HCT116 (cell line): ENCODE data around the gene ANKIB1. TPM values are rescaled to one million over a fixed set of nuclear protein-coding genes. Genes with fewer than 3 reads are reported as not detected.

Source experiments
- ATAC-seq: fragments of 200-7000 bp; cut with Tn5 transposase; 2 replicates; pipeline ENCODE4 v1.9.1; 2020; ENCODE audit warnings: mild to moderate bottlenecking, moderate library complexity
- BruUV-seq: library from RNA; stranded (reverse); fragments of 400-500 nt; replicated peaks from 2 replicates; lab custom pipeline; 2021; lab: Mats Ljungman, UMichigan
- CTCF ChIA-PET: fragments of 300-600 bp; sonication (Branson Sonifier 250); formaldehyde crosslinking; loops from one replicate; lab custom pipeline; 2021; ENCODE audit warnings: antibody characterized with exemption; lab: Charles Lee
- POLR2A ChIA-PET: fragments of 300-600, 350-600 bp; sonication (Branson Sonifier 250); formaldehyde crosslinking; loops from one replicate; lab custom pipeline; 2021; ENCODE audit warnings: antibody characterized with exemption; lab: Charles Lee
- RAD21 ChIA-PET, 2 experiments: fragments of 300-600 bp; sonication (Branson Sonifier 250); formaldehyde crosslinking; loops; one replicate each; lab custom pipeline; 2023; ENCODE audit warnings: low total read pairs in 2 of 2; ENCODE audit not compliant: uncharacterized antibody in 2 of 2, unreplicated experiment in 2 of 2, low non-redundant PET in 1 of 2; lab: Charles Lee
- DNase-seq: peaks from one replicate; pipeline ENCODE4 v3.0.0-alpha.2; 2010; ENCODE audit warnings: low read depth, low spot score
- H2AFZ ChIP-seq: fragments of 200-600 bp; shearing (Covaris generic), sonication (generic); 2 replicates; pipeline ENCODE4 v1.6.1; 2017; ENCODE audit warnings: low read depth, mixed run types, mixed read lengths, antibody characterized with exemption, low read length; ENCODE audit not compliant: poor library complexity, severe bottlenecking
- H3K27ac ChIP-seq: 2 replicates; pipeline ENCODE4 v1.5.1; 2012; ENCODE audit warnings: low read depth, low read length
- H3K27me3 ChIP-seq: fragments of 200-600 bp; sonication (generic); 2 replicates; pipeline ENCODE4 v1.6.1; 2016; ENCODE audit warnings: mixed run types, low read length, mixed read lengths; ENCODE audit not compliant: insufficient read depth
- H3K36me3 ChIP-seq, 2 experiments: fragments of 200-500 bp in 1 of 2; fragments of 200-600 bp in 1 of 2; sonication (Bioruptor generic) in 1 of 2; sonication (generic) in 1 of 2; 2 replicates each; pipeline versions ENCODE4 v1.5.1 to v1.6.1; 2014 to 2016; ENCODE audit warnings: low read length in 2 of 2, inconsistent platforms in 1 of 2, mixed read lengths in 1 of 2, mixed run types in 1 of 2; ENCODE audit not compliant: insufficient read depth in 2 of 2, control insufficient read depth in 1 of 2
- H3K4me1 ChIP-seq, 2 experiments: fragments of 200-600 bp in 1 of 2; sonication (generic) in 1 of 2; 2 replicates each; pipeline versions ENCODE4 v1.5.1 to v1.6.1; 2012 to 2017; ENCODE audit warnings: low read length in 2 of 2, inconsistent platforms in 1 of 2, mild to moderate bottlenecking in 1 of 2, mixed read lengths in 1 of 2, mixed run types in 1 of 2, moderate library complexity in 1 of 2; ENCODE audit not compliant: insufficient read depth in 2 of 2, control insufficient read depth in 1 of 2
- H3K4me2 ChIP-seq: fragments of 200-600 bp; sonication (generic); 2 replicates; pipeline ENCODE4 v1.6.1; 2017; ENCODE audit warnings: mixed run types, low read length, mixed read lengths
- H3K4me3 ChIP-seq, 2 experiments: fragments of 200-600 bp in 1 of 2; sonication (generic) in 1 of 2; replicated peaks in 1 of 2; 2 replicates each; pipeline ENCODE4 v1.5.1; 2011 to 2016; ENCODE audit warnings: low read length in 2 of 2, control low read depth in 1 of 2, low read depth in 1 of 2, mild to moderate bottlenecking in 1 of 2, mixed read lengths in 1 of 2, mixed run types in 1 of 2
- H3K79me2 ChIP-seq: fragments of 200-600 bp; sonication (generic); 2 replicates; pipeline ENCODE4 v1.6.1; 2017; ENCODE audit warnings: mild to moderate bottlenecking, mixed run types, low read length, moderate library complexity, mixed read lengths; ENCODE audit not compliant: insufficient read depth
- H3K9ac ChIP-seq: fragments of 200-600 bp; sonication (generic); 2 replicates; pipeline ENCODE4 v1.6.1; 2016; ENCODE audit warnings: low read length, mixed read lengths
- H3K9me2 ChIP-seq: fragments of 200-600 bp; sonication (generic), shearing (Covaris generic); 2 replicates; pipeline ENCODE4 v1.6.1; 2017; ENCODE audit warnings: mixed run types, mild to moderate bottlenecking, moderate library complexity; ENCODE audit not compliant: insufficient read depth
- H3K9me3 ChIP-seq, 2 experiments: fragments of 200-500 bp in 1 of 2; fragments of 200-600 bp in 1 of 2; sonication (Bioruptor generic) in 1 of 2; sonication (generic) in 1 of 2; 2 replicates each; pipeline ENCODE4 v1.6.1; 2014 to 2017; ENCODE audit warnings: low read length in 2 of 2, mixed read lengths in 2 of 2, inconsistent platforms in 1 of 2, low read depth in 1 of 2, mild to moderate bottlenecking in 1 of 2, mixed run types in 1 of 2, moderate library complexity in 1 of 2; ENCODE audit not compliant: control insufficient read depth in 1 of 2, insufficient read depth in 1 of 2
- H4K20me1 ChIP-seq: fragments of 200-600 bp; sonication (generic), shearing (Covaris generic); 2 replicates; pipeline ENCODE4 v1.6.1; 2017; ENCODE audit warnings: mixed run types, mild to moderate bottlenecking, moderate library complexity; ENCODE audit not compliant: insufficient read depth
- ATF3 ChIP-seq: IDR thresholded peaks from 2 replicates; pipeline ENCODE4 v1.6.1; 2012
- CBX3 ChIP-seq: IDR thresholded peaks from 2 replicates; pipeline ENCODE4 v1.6.1; 2012; ENCODE audit warnings: low read depth
- CEBPB ChIP-seq: IDR thresholded peaks from 2 replicates; pipeline ENCODE4 v1.6.1; 2012; ENCODE audit warnings: low read depth
- EZH2 ChIP-seq: fragments of 200-600 bp; sonication (generic); IDR thresholded peaks from 2 replicates; pipeline ENCODE4 v1.6.1; 2017; ENCODE audit warnings: antibody characterized with exemption, mixed run types
- EZH2phosphoT487 ChIP-seq: fragments of 200-600 bp; IDR thresholded peaks from 2 replicates; pipeline ENCODE4 v1.6.1; 2018; ENCODE audit warnings: antibody characterized with exemption, borderline replicate concordance
- REST ChIP-seq: IDR thresholded peaks from 2 replicates; pipeline ENCODE4 v1.6.1; 2012; ENCODE audit warnings: low read depth
- SIN3A ChIP-seq: IDR thresholded peaks from 2 replicates; pipeline ENCODE4 v1.6.1; 2012; ENCODE audit warnings: low read depth
- TCF7L2 ChIP-seq: IDR thresholded peaks from 2 replicates; pipeline ENCODE4 v1.7.0; 2011; ENCODE audit warnings: borderline replicate concordance, inconsistent platforms; ENCODE audit not compliant: insufficient read depth, insufficient read length; ENCODE audit errors: extremely low read depth
- ZBTB33 ChIP-seq: IDR thresholded peaks from 2 replicates; pipeline ENCODE4 v1.6.1; 2011; ENCODE audit warnings: mild to moderate bottlenecking, low read length, moderate library complexity; ENCODE audit not compliant: insufficient replicate concordance; ENCODE audit errors: extremely low read depth
- intact Hi-C: fragments of 100-400 bp; cut with micrococcal nuclease; formaldehyde crosslinking; loops from 2 replicates; pipeline ENCODE4 v1.10.0; 2022
- total RNA-seq: library from RNA; stranded (reverse); gene quantifications from one replicate; pipeline ENCODE4 v1.2.1, GENCODE V29; 2021; ENCODE audit not compliant: unreplicated experiment

Gene ANKIB1
- total RNA-seq, 1 experiment from 2014 or later: 41.2 TPM

- Histone ChIP-seq H3K79me2 (no peaks in the 10 kb centered on the region), H3K4me3 (no peak overlapping the region), H4K20me1 (no peaks in the 10 kb centered on the region), H3K27me3 (no peaks in the 10 kb centered on the region), H3K36me3 (peaks cover 0 to 5% of the 10 kb centered on the region in 2 experiments; a peak in 1 of 4 replicates), H3K4me2 (no peak overlapping the region), H3K9ac (no peak overlapping the region), H3K27ac (no peak overlapping the region), H3K9me3 (no peaks in the 10 kb centered on the region), H2AFZ (no peak overlapping the region), H3K9me2 (no peaks in the 10 kb centered on the region), H3K4me1 (no peaks in the 10 kb centered on the region)
- no TSS peak for BruUV-seq
- CTCF ChIA-PET: no interaction called here
- no peak for ATAC-seq
- intact Hi-C loops: no loop called here
- TF ChIP-seq CBX3: no peak
- TF ChIP-seq EZH2phosphoT487: no peak
- no peak for TF ChIP-seq TCF7L2
- TF ChIP-seq ATF3: no peak
- TF ChIP-seq CEBPB: no peak
- no peak for TF ChIP-seq REST
- TF ChIP-seq SIN3A: no peak
- TF ChIP-seq ZBTB33: no peak
- TF ChIP-seq EZH2: no peak
- RAD21 ChIA-PET: no interaction called here
- no peak for DNase-seq
- POLR2A ChIA-PET: no interaction called here
Measured at GRCh38 chr7:92360387-92360786, 114.6 kb downstream of the ANKIB1 start.
